Panc1 (cell line): ENCODE data around the gene CYP27C1. TPM values are rescaled to one million over a fixed set of nuclear protein-coding genes. Genes with fewer than 3 reads are reported as not detected.

Experiments used
- ATAC-seq: fragments of 200-7000 bp; cut with Tn5 transposase; 2 replicates; pipeline ENCODE4 v1.9.1; 2020; ENCODE audit warnings: mild to moderate bottlenecking, moderate library complexity
- BruUV-seq: library from RNA; stranded (reverse); fragments of 400-500 nt; replicated peaks from 2 replicates; lab custom pipeline; 2021; lab: Mats Ljungman, UMichigan
- CTCF ChIA-PET: fragments of 300-600 bp; sonication (Branson Sonifier 250); formaldehyde crosslinking; loops from one replicate; lab custom pipeline; 2022; ENCODE audit warnings: antibody characterized with exemption; lab: Charles Lee
- POLR2A ChIA-PET: fragments of 300-600 bp; sonication (Branson Sonifier 250); formaldehyde crosslinking; loops from one replicate; lab custom pipeline; 2022; ENCODE audit warnings: antibody characterized with exemption; lab: Charles Lee
- DNase-seq: peaks from one replicate; pipeline ENCODE4 v3.0.0-alpha.2; 2010; ENCODE audit warnings: low read depth, low spot score
- H3K27ac ChIP-seq: 2 replicates; pipeline ENCODE4 v1.5.1; 2011; ENCODE audit warnings: mild to moderate bottlenecking, low read length, inconsistent platforms
- H3K27me3 ChIP-seq: fragments of 200-500 bp; sonication (Bioruptor generic); 2 replicates; pipeline ENCODE4 v1.6.0; 2014; ENCODE audit warnings: low read length, inconsistent platforms; ENCODE audit not compliant: control insufficient read depth, insufficient read depth
- H3K36me3 ChIP-seq: fragments of 200-500 bp; sonication (Bioruptor generic); 2 replicates; pipeline ENCODE4 v1.5.1; 2014; ENCODE audit warnings: inconsistent platforms, mild to moderate bottlenecking, low read length, moderate library complexity; ENCODE audit not compliant: control insufficient read depth, insufficient read depth
- H3K4me1 ChIP-seq: 2 replicates; pipeline ENCODE4 v1.5.1; 2011; ENCODE audit warnings: inconsistent platforms, mild to moderate bottlenecking, low read length, moderate library complexity; ENCODE audit not compliant: control insufficient read depth, insufficient read depth
- H3K4me3 ChIP-seq, 2 experiments: 2 replicates each; pipeline ENCODE4 v1.5.1; 2011 to 2012; ENCODE audit warnings: low read depth in 2 of 2, low read length in 2 of 2, mild to moderate bottlenecking in 2 of 2, inconsistent platforms in 1 of 2, moderate library complexity in 1 of 2
- H3K9me3 ChIP-seq: fragments of 200-500 bp; sonication (Bioruptor generic); 2 replicates; pipeline ENCODE4 v1.5.1; 2014; ENCODE audit warnings: low read depth, mild to moderate bottlenecking, inconsistent platforms, low read length, moderate library complexity; ENCODE audit not compliant: control insufficient read depth, insufficient read depth
- POLR2AphosphoS5 ChIP-seq: IDR thresholded peaks from 2 replicates; pipeline ENCODE4 v1.6.1; 2012; ENCODE audit warnings: mild to moderate bottlenecking, low read depth, low read length, moderate library complexity
- SIN3A ChIP-seq: IDR thresholded peaks from 2 replicates; pipeline ENCODE4 v1.6.1; 2012; ENCODE audit warnings: low read depth, mild to moderate bottlenecking, low read length, moderate library complexity, borderline replicate concordance; ENCODE audit not compliant: insufficient read depth
- TCF7L2 ChIP-seq: IDR thresholded peaks from 2 replicates; pipeline ENCODE4 v1.6.1; 2011; ENCODE audit warnings: mild to moderate bottlenecking, low read depth, low read length, inconsistent platforms
- in situ Hi-C: cut with HindIII; loops from 2 replicates; pipeline ENCODE4 v1.10.0; 2016; ENCODE audit warnings: low sequenced_read_pairs, low pct_unique_long_range_greater_than_20kb
- intact Hi-C: fragments of 100-400 bp; cut with micrococcal nuclease; formaldehyde crosslinking; loops from one replicate; pipeline ENCODE4 v1.10.0; 2022; ENCODE audit not compliant: unreplicated experiment
- total RNA-seq: library from RNA; stranded (reverse); gene quantifications from one replicate; pipeline ENCODE4 v1.2.1, GENCODE V29; 2021; ENCODE audit not compliant: unreplicated experiment
- TF ChIP-seq, protein P1 (sequence below), 2 experiments: IDR thresholded peaks; 2 replicates each; pipeline ENCODE4 v1.6.1; 2011 to 2012; ENCODE audit warnings: low read depth in 2 of 2, control low read depth in 1 of 2, low read length in 1 of 2, mild to moderate bottlenecking in 1 of 2, moderate library complexity in 1 of 2; ENCODE audit not compliant: insufficient read depth in 1 of 2
- TF ChIP-seq, protein P2 (sequence below): fragments of 450-650 bp; IDR thresholded peaks from 2 replicates; pipeline ENCODE4 v1.5.1; 2017; ENCODE audit warnings: mild to moderate bottlenecking

The CYP27C1 gene
- total RNA-seq, 1 experiment from 2014 or later: 5.7 TPM

DNA sequence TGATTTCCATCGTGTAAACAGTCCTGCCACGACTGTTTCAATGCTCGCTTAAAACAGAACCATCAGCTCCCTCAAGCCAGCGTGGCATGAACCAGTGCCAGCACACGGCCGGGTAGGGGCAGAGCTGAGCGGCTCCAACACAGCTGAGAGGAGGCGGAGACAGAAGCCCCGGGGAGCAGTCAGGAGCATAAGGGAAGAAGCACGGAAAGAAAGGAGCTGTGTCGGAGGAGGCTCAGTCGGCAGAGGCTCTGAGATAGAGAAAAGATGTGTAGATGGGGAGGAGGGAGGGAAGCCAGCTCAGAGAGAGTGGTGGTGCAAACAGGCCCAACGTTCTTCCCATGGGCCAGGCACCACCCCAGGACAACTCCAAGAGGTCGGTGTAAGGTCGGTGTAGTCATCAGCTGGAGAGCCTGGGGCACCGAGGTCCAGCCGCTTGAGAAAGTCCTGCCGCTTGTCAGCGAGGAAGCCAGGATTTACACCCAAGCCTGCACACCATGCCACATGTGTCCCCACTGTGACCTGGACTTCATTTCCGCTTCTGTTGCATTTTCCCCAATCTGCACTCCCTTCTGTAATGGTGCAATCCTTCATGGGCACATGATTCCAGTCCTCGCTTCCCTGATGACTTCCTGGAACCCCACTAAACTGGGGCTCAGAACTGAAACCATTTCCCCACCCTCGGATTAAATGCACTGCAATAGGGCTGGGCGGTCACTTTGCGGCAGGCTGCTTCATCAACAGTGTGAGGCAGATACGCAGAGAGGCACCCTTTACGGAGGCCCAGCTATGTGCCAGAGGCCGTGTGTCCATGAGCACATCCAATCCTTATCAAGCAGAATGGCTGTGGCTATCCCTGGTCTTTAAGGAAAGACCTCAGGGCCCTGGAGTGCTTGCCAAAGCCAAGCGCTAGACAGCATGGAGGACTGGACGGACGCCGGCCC is 43.5 kb downstream of the CYP27C1 start:
- H3K36me3 ChIP-seq: no peaks in the 10 kb centered on the region
- TF ChIP-seq, protein P1, sequence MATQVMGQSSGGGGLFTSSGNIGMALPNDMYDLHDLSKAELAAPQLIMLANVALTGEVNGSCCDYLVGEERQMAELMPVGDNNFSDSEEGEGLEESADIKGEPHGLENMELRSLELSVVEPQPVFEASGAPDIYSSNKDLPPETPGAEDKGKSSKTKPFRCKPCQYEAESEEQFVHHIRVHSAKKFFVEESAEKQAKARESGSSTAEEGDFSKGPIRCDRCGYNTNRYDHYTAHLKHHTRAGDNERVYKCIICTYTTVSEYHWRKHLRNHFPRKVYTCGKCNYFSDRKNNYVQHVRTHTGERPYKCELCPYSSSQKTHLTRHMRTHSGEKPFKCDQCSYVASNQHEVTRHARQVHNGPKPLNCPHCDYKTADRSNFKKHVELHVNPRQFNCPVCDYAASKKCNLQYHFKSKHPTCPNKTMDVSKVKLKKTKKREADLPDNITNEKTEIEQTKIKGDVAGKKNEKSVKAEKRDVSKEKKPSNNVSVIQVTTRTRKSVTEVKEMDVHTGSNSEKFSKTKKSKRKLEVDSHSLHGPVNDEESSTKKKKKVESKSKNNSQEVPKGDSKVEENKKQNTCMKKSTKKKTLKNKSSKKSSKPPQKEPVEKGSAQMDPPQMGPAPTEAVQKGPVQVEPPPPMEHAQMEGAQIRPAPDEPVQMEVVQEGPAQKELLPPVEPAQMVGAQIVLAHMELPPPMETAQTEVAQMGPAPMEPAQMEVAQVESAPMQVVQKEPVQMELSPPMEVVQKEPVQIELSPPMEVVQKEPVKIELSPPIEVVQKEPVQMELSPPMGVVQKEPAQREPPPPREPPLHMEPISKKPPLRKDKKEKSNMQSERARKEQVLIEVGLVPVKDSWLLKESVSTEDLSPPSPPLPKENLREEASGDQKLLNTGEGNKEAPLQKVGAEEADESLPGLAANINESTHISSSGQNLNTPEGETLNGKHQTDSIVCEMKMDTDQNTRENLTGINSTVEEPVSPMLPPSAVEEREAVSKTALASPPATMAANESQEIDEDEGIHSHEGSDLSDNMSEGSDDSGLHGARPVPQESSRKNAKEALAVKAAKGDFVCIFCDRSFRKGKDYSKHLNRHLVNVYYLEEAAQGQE (IDR thresholded peaks at IDR 0.05; ENCODE audit: insufficient read depth in 1 of 2, low read depth in 2 of 2, low read length in 1 of 2): no peak
- TF ChIP-seq, protein P2, sequence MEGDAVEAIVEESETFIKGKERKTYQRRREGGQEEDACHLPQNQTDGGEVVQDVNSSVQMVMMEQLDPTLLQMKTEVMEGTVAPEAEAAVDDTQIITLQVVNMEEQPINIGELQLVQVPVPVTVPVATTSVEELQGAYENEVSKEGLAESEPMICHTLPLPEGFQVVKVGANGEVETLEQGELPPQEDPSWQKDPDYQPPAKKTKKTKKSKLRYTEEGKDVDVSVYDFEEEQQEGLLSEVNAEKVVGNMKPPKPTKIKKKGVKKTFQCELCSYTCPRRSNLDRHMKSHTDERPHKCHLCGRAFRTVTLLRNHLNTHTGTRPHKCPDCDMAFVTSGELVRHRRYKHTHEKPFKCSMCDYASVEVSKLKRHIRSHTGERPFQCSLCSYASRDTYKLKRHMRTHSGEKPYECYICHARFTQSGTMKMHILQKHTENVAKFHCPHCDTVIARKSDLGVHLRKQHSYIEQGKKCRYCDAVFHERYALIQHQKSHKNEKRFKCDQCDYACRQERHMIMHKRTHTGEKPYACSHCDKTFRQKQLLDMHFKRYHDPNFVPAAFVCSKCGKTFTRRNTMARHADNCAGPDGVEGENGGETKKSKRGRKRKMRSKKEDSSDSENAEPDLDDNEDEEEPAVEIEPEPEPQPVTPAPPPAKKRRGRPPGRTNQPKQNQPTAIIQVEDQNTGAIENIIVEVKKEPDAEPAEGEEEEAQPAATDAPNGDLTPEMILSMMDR: no peak
- no peak for TF ChIP-seq SIN3A
- TF ChIP-seq TCF7L2: no peak
- no peak for TF ChIP-seq POLR2AphosphoS5
- no peaks in the 10 kb centered on the region for H3K27me3 ChIP-seq
- ChIA-PET CTCF (interaction anchor here (1.2 kb wide), 1 partner anchor 20 kb away, joined by 3 read pairs; no protein-coding TSS in a partner anchor), POLR2A (no interaction called here)
- in situ Hi-C loops: no loop called here
- H3K4me3 ChIP-seq: no peak overlapping the region
- BruUV-seq: no TSS peak
- H3K9me3 ChIP-seq: 0 out of 2 replicates have a peak, but pooled peaks cover 3% of the 10 kb centered on the region
- H3K4me1 ChIP-seq: no peaks in the 10 kb centered on the region
- intact Hi-C loops: loop anchor here (10.0 kb wide), 1 partner anchor 112 kb away; no protein-coding TSS in a partner anchor
- H3K27ac ChIP-seq: no peak overlapping the region
- no peak for DNase-seq
- peak; percentile 43; the same call in 1 of the 2 replicates for ATAC-seq

GRCh38 chr2:127175751-127176354 is 44.2 kb downstream of the CYP27C1 start:
- POLR2A ChIA-PET: no interaction called here
- TF ChIP-seq POLR2AphosphoS5: no peak
- TF ChIP-seq, protein P1 (IDR thresholded peaks at IDR 0.05; ENCODE audit: insufficient read depth in 1 of 2, low read depth in 2 of 2, low read length in 1 of 2): no peak
- no peak for TF ChIP-seq SIN3A
- TF ChIP-seq, protein P2: no peak
- no peak for TF ChIP-seq TCF7L2
- DNase-seq: no peak
- in situ Hi-C loops (no loop called here), intact Hi-C loops (loop anchor here (10.0 kb wide), 1 partner anchor 111 kb away; no protein-coding TSS in a partner anchor)
- CTCF ChIA-PET: interaction anchor here (1.2 kb wide), 1 partner anchor 21 kb away, joined by 3 read pairs; no protein-coding TSS in a partner anchor
- Histone ChIP-seq H3K27me3 (no peaks in the 10 kb centered on the region), H3K4me3 (no peak overlapping the region), H3K36me3 (no peaks in the 10 kb centered on the region), H3K9me3 (0 out of 2 replicates have a peak, but pooled peaks cover 3% of the 10 kb centered on the region), H3K4me1 (no peaks in the 10 kb centered on the region), H3K27ac (no peak overlapping the region)
- BruUV-seq: no TSS peak
- ATAC-seq: no peak
